ENCODE measurements around the gene PDGFA.

Gene PDGFA

DNA sequence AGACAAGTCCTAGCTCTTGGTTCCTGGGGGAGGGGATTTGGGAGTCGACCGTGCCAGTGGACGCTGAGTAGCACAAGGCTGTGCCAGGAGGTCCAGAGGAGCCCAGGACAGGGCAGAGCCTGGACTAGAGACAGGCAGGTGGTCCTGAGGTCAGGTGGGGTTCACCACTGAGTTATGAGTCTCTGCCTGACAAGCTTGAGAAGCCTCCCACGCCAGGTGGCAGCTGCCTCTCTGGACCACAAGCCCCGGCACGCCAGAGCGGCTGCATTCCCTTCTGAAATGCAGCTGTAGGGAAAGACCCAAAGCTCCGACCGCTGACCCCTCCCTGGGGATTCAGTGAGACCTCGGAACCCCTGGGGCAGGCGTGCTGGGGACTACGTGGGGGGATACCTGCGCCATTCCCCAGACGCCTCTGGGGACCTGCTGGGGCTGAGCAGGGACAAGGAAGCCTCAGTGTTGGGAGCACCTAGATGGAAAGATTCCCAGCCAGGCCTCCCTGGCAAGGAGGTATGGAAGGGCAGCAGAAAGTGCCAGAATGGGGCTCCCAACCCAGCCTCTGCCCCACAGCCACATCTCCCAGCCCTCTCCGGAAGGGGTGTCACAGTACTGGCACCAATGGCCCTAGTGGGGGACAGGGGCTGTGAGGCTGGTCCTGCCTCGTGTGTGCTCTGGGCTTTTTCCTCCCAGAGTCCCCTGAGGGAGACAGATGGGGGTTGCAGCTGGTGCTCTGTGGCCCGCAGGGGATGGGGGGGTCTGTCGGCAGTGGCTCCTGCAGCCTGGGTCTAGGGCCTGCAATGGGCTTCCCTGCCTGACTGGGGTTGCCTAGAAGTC lies 29.0 kb downstream of the PDGFA start:
- DNase-seq (ENCODE audit: low read depth in 2 of 2), result no peak

DNA sequence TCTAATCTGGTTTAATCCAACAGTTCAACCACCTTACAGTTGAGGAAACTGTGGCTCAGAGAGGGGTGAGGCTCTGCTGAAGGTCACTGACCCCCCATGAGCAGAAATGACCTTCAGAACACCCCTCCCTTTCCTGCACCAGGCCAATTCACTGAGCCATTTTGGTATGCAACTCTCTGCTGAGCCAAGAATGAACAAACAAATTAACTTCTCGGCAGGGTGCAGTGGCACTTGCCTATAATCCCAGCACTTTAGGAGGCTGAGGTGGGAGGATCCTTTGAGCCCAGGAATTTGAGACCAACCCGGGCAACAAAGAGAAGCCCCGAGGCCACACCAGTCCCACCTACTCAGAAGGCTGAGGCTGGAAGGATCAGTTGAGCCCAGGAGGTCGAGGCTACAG lies 29.8 kb downstream of the PDGFA start:
- DNase-seq (ENCODE audit: low read depth in 2 of 2), result no peak

DNA sequence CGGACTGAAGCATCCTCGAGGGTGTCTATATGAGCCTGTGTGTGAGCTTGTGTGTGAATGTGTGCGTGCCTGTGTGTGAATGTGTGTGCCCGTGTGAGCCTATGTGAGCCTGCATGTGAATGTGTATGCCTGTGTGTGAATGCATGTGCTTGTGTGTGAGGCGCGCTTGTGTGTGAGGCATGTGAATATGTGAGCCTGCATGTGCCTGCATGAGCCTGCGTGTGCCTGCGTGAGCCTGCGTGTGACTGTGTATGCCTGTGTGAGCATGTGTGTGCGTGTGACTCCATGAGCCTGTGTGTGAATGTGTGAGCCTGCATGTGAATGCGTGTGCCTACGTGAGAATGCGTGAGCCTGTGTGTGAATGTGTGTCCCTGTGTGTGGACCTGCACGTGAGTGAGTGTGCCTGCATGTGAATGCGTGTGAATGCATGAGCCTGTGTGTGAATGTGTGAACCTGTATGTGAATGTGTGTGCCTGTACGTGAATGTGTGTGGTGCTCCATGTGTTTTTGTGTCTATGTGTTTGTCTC lies 33.4 kb downstream of the PDGFA start:
- no peak for DNase-seq (ENCODE audit: low read depth in 2 of 2)

DNA sequence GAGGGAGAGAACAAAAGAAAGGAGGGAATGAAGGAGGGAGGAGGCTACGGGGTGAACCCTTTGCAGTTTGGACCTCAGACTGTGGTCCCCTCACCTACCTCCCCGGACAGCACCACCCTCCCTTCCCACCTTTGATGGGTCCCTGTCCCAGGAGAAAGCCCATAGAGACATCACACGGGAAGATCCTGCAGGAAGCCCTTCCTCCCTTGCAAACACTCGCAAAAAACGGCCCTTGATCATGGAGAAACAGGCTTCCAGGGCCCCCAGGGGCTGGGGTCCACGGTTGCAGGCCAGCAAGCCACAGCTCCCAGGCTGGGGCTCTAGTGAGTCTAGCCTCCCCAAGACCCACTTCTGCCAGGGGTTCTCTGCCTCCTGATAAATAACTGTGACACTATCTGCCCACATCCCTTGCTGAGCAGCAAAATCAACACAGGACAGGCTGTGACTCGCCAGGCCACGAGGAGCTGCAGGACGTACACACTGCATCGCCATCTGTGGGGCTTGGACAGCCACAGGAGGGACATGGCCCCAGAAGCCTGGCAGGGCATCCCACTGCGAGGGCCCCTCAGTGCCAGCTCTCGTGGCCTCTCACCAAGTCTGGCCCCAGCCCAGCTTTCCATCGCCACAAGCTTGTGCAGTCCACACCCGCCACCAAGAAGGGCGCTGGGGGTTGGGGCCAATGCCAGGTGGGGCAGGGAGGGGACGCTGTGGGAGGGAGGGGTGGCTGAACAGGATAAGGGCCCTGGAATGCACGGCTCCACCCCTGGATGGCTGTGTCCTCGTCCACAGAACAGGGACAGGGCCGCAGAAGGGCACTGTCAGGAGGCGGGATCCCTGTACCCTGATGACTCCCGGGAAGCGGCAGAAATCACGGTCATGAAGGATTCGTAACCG lies 34.2 kb downstream of the PDGFA start:
- no peak for DNase-seq (ENCODE audit: low read depth in 2 of 2)

DNA sequence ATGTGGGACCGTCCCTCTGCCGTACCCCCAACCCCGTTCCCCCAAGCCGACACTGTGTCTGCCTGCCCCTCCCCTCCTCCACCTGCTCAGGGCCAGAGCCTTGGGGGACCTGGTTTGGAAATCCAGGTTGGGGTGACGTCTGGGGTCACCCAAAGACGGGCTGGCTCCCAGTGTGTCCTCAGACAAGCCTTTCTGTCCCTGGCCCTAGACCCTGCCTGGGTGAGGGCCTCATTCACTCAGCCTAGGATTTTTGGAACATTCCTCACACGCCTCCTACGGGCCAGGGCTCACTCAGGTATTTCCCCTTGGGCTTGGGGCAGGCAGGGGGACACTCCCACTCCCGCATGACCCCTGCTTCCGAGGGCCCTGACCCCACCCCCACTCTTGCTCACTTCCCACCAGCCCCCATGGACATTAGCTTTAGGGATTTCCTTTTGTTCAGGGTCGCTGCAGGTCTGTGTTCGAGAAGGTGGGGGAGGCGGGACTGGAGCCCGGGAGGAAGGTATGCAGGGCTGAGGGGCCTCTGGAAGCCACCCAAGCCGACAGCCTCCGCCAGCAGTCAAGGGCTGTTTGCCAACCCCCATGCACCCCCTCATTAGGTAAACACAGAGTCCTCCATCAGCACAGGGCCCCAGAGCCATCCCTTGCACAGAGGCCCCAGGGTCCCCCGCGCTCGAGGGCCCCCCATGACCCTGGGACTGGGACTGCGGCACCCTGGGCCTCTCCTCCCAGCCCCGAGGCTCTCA lies 35.1 kb downstream of the PDGFA start:
- no peak for DNase-seq (ENCODE audit: low read depth in 2 of 2)

DNA sequence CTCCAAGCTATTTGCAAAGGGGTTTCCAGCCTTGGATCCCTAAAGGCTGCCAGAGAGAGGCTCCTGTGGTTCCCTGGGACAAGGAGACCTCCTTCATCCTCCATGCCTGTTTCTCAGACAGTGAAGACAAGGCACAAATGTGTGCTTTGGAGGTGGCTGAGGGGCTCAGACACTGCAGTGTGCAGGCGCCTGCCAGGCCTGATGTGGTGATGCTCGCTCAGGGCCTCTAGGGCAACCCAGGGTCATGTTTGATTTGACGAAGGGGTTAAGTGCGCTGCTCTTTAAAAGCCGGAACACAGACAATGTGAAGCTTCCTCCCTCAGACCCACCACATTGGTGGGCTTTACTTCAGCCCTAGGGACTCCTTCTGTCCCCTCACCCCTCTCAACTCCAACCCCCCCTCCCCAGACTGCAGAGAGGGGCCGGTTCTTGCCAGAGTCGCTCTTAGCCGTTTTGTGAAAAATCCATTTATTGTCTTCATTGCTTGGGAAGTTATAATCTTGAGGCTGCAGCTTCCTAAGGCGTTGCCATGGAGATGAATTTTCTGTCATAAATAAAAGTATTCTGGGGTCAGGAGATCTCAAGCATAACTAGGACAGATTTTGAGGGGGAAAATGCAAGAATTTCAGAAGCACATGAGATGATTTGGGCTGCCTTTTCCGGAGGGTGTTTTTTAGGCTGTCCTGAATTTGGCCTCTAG lies 35.8 kb downstream of the PDGFA start:
- DNase-seq (ENCODE audit: low read depth in 2 of 2), result no peak

DNA sequence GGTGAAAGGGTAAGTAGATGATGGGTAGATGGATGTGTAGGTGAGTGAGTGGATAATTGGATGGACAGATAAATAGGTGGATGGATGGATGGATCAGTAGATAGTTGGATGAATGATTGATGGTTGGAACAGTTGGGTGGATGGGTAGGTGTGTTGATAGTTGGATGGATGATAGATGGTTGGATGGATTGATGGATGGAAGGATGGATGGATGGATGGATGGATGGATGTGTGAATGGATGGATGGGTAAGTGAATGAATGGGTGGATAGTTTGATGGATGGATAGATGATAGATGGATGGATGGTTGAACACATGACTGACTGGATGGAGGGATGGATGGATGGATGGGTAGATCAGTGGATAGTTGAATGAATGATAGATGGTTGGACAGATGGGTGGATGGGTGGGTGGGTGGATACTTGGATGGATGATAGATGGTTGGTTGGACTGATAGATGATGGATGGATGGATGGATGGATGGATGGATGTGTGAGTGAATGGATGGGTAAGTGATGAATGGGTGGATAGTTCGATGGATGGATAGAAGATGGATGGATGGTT lies 37.0 kb downstream of the PDGFA start:
- DNase-seq (ENCODE audit: low read depth in 2 of 2), result no peak

DNA sequence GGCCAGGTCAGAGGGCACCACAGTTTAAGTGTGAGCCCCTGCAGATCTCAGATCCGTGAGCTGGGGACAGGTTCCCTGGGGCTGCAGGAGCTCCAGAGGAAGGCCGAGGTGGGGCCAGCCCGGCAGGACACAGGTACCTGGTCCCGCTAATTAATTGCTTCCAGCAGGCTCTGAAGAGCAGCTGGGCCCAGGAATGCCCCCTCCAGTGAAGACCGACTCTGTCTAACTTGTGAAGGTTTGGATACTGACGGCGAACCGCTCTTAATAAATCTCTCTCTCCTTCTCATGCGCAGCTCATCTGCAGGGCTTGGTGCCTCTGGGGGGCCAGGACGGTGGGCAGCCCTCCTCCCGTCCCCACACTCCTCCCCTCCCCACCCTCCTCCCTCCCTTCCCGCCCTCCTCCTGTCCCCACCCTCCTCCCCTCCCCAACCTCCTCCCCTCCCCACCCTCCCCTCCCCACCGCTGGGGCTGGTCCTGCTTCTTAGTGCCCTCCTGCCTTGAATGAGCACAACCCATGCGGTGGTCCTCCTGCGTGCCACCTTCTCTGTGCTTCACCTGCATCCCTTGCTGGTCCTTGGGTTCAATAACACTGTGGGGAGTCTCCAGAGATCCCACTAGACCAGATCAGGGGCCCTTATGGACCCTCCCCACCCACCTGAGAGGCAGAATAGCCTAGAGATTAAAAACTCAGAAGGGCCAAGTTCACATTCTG lies 38.3 kb downstream of the PDGFA start:
- no peak for DNase-seq (ENCODE audit: low read depth in 2 of 2)

DNA sequence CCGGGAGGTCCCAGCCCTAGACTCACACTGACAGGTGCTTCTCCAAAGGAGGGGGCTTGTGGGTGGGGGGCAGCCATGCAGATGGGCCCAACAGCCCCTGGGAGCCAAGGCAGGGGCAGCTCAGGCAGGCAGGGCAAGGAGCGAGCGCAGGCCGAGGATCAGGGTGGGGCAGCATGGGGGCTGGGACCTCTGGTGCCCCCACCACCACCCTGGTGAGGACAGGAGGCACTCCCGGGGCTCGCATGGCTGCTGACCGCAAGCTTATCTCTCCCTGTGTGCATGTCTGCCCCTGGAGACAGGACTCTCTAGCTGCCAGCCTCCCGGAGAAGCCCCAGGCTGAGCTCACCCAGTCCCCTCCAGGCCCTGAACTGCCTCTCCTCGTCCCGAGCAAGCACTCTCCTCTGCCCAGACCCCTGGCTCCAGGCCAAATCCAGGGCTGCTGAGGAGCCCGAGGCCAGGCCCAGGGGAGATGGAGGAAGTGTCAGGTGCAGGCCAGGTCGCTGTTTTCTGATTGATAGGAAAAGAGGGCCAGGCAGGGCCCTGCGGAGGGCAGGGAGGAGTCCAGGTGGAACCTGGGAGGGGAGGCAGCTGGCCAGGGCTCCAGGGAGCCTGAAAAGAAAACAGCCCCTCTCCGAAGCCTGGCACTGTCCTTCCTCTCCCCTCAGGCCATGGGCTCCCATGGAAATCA lies 39.0 kb downstream of the PDGFA start:
- DNase-seq (ENCODE audit: low read depth in 2 of 2), result no peak

DNA sequence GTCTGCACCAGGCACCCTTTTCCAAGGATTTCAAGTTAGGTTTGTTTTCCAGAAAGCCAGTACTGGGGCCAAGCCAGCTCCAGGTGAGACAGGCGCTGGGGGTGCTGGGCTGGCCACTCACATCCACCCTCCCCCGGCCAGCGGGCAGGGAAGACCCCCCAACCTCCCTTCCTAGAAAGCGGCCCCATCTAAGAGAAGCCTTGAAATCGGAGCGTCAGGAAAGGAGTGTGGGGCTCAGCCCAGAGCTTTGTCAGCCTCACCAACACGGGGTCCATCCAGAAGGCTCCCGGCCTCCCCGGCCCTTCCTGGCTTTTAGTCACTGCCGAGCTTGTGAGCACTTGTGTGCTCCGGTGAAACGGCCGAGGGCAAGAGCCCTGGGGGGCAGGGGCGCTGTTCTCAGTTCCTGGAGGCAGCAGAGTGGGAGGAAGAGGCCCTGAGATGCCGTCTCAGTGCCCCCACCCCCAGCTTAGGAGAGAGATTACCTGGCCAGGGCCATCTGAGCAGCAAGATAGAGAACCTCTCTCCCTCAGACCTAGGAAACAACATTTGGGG lies 39.6 kb downstream of the PDGFA start:
- no peak for DNase-seq (ENCODE audit: low read depth in 2 of 2)

DNA sequence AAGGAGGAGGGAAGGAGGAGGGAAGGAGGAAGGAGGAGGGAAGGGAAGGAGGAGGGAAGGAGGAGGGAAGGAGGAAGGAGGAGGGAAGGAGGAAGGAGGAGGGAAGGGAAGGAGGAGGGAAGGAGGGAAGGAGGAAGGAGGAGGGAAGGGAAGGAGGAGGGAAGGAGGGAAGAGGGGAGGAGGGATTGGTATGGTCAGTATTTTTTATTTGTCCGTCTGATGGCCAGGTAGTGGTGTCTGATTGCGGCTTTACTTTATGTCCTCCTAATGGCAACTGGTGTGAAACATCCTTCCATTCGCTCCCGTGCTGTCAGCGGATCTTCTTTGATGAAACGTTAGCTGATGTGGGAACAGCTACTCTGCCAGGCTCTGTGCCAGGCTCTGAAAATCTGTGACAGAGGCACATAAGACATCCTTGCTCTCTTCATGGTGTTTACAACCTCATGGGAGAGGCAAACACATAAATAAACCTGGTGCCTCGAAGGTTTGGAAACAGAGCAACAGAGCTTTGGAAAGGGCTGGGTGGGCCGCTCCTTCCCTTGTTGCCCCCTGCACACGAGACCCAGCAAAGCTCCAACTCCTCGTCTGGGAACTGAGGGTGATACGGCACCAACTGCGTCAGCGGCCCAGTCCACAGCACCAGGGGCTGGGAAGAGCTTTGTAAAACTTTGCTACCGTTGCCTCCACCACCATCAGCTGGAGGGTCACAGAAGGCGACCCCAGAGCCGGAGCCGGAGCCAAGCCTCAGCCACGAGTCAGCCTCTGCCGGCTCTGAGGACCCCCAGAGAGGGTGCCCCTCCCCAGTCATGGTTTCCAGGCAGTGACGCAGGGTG lies 40.3 kb downstream of the PDGFA start:
- DNase-seq (ENCODE audit: low read depth in 2 of 2), result no peak

DNA sequence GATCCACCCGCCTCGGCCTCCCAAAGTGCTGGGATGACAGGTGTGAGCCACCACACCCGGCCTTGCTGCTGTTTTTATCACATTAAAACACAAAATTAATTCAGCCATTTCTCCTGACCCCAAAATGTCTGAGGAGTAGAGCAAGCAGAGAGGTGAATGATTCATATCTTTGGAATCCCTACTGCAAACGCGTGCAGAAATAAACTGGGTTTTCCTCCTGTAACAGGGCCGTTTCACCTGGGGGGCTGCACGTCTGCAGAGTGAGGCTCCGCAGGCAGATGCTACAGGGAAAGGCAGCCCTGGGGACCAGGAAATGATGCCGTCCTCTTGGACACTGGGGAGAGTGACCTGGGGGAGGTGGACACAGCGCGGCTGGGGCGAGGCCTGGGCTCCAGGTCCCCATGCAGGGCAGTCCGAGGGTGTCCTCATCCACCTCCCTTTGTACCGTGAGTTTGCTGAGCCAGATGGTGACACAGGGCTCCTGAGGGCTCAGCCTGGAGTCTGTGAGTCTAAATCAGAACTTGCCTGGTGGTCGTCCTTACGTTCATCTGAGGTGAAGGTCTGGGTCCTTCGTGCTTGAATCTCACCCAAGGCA lies 41.9 kb downstream of the PDGFA start:
- DNase-seq (ENCODE audit: low read depth in 2 of 2), result no peak

DNA sequence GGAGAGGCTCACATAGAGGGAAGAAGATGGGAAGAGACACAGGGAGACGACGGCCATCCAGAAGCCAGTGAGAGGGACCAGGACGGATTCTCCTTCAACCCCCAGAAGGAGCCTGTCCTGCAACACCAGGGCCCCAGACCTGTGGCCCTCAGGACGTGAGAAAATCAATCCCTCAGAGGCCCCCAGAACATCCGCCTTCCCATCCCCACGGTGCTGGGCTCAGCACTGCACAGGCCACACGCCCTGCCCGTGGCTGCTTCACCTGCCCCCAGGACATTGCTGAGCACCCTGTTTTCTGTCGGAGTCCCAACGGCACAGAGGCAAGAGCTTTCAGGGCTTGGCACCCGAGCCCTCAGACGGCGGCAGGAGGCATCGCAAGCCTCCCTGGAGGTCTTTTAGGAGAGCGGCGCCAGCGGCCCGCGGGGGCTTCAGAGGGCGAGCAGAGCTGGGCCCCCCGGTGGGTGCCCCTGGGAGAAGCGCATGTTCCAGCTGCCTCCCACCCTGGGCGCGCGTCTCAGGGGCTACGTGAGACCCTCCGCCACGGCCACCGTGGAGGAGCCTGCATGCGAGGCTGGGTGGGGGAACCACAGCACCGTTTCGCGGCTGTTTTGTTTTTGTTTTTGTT lies 42.8 kb downstream of the PDGFA start:
- DNase-seq (ENCODE audit: low read depth in 2 of 2), result no peak

DNA sequence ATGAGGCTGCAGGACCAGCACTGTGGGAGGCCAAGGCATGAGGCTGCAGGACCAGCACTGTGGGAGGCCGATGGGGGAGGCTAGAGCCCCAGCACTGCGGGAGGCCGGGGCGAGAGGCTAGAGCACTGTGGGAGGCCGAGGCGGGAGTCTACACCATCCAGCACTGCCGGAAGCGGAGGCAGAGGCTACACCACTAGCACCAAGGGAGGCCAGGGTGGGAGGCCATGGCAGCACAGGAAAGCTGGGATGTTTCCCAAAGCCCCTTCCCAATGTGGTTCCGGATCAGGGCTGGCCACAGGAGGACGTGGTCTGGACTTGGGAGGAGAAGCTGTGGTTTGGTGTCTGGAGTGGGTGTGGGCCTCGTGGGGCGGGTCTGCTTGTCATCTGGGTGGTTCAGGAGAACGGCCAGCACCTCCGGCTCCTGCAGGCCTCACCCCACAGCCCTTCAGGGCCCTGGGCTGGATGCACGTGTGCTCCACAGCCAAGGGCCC lies 43.6 kb downstream of the PDGFA start:
- DNase-seq (ENCODE audit: low read depth in 2 of 2), result no peak

DNA sequence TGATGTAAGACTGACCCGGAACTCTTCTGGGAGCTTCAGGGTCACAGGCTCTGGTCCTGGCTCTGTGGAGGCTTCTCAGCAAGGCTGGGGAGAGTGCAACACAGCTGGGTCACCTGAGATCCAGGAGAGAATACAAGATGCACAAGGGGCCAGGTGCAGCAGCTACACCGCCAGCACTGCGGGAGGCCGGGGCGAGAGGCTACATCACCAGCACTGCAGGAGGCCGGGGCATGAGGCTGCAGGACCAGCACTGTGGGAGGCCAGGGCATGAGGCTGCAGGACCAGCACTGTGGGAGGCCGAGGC lies 44.3 kb downstream of the PDGFA start:
- DNase-seq (ENCODE audit: low read depth in 2 of 2), result no peak

DNA sequence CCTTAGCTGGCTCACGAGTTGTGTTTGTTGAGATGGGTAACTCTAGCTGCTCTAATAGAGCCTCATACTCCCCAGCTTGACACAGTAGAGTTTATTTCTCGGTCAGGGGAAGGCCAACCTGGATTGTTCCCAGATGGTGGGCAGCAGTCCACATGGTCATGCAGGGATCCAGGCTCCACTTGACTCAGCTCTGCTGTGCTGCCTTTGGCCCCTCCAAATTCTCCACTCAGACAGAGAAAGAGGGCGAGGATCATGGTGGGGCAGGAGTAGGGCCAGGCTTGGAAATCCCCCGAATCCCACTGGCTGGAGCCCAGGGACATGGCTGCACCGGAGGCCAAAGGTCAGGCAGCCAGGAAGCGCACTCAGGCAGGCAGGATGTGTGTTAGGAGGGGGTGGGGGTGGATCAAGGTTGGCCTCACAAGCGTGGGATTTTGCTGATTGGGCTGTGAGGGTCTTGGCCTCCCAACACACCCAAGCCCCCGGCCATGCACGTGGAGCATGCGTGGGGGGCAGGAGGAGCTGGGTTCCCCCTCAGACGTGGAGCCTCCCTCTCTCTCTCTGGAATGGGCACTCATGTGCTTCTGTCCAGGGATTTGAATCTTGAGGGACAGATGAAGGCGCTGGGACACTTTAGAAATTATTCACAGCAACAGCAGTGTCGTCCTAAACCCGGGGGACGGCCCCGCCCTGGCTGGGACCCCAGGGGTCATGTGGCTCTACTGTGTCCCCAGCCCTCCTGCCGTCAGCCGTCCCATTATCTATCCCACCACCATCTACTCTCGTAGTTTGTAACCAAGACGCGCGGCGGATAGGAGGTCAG lies 44.8 kb downstream of the PDGFA start:
- DNase-seq (ENCODE audit: low read depth in 2 of 2), result no peak

Data from stimulated activated CD8-positive, alpha-beta memory T cell treated with anti-CD3 and anti-CD28 coated beads, Interleukin-2, amount 100 ng/mL, for 1 hour (primary cell).